A673 (cell line): Measurements from ENCODE around the gene RANBP3. TPM values are rescaled to one million over a fixed set of nuclear protein-coding genes. Genes with fewer than 3 reads are reported as not detected.

Experiments
- BruUV-seq: library from RNA; stranded (reverse); fragments of 400-500 nt; replicated peaks from 2 replicates; lab custom pipeline; 2021; lab: Mats Ljungman, UMichigan
- CTCF ChIA-PET: fragments of 300-600 bp; sonication (Branson Sonifier 250); formaldehyde crosslinking; loops from one replicate; lab custom pipeline; 2022; ENCODE audit warnings: antibody characterized with exemption; lab: Charles Lee
- POLR2A ChIA-PET: fragments of 300-600 bp; sonication (Branson Sonifier 250); formaldehyde crosslinking; loops from one replicate; lab custom pipeline; 2022; ENCODE audit warnings: antibody characterized with exemption; ENCODE audit not compliant: low non-redundant PET; lab: Charles Lee
- DNase-seq: peaks from one replicate; pipeline ENCODE4 v3.0.0-alpha.2; 2015; ENCODE audit warnings: low spot score
- H3K27ac ChIP-seq: fragments of 200-600 bp; sonication (generic); 2 replicates; pipeline ENCODE4 v1.5.1; 2016; ENCODE audit warnings: mixed run types, low read depth, mild to moderate bottlenecking, mixed read lengths, antibody characterized with exemption, low read length; ENCODE audit not compliant: poor library complexity, severe bottlenecking
- H3K27me3 ChIP-seq: fragments of 200-600 bp; sonication (generic); replicated peaks from 2 replicates; pipeline ENCODE4 v1.6.1; 2017; ENCODE audit warnings: mixed run types, low read depth, mild to moderate bottlenecking, mixed read lengths, antibody characterized with exemption, low read length; ENCODE audit not compliant: insufficient read depth, poor library complexity
- H3K36me3 ChIP-seq: fragments of 200-600 bp; sonication (generic); 2 replicates; pipeline ENCODE4 v1.6.1; 2016; ENCODE audit warnings: mixed run types, mild to moderate bottlenecking, mixed read lengths, antibody characterized with exemption, low read length; ENCODE audit not compliant: insufficient read depth, poor library complexity, severe bottlenecking
- H3K4me1 ChIP-seq: fragments of 200-600 bp; sonication (generic); 2 replicates; pipeline ENCODE4 v1.6.1; 2017; ENCODE audit warnings: mixed run types, mild to moderate bottlenecking, mixed read lengths, antibody characterized with exemption, low read length; ENCODE audit not compliant: insufficient read depth, poor library complexity, severe bottlenecking
- H3K4me3 ChIP-seq: fragments of 200-600 bp; sonication (generic); 2 replicates; pipeline ENCODE4 v1.5.1; 2016; ENCODE audit warnings: low read depth, mixed run types, mild to moderate bottlenecking, mixed read lengths, low read length; ENCODE audit not compliant: poor library complexity, severe bottlenecking
- H3K9me3 ChIP-seq: fragments of 200-600 bp; sonication (generic); 2 replicates; pipeline ENCODE4 v1.6.1; 2016; ENCODE audit warnings: mixed run types, low read depth, mild to moderate bottlenecking, mixed read lengths, antibody characterized with exemption, low read length; ENCODE audit not compliant: poor library complexity, severe bottlenecking
- CTCF ChIP-seq: fragments of 300-800, 200-600 bp; sonication (generic); conservative IDR thresholded peaks from 2 replicates; pipeline ENCODE4 v1.5.1; 2017; ENCODE audit warnings: low read depth, mild to moderate bottlenecking, antibody characterized with exemption, low read length, moderate library complexity, mixed read lengths
- EZH2 ChIP-seq: fragments of 200-600 bp; sonication (generic); IDR thresholded peaks from 2 replicates; pipeline ENCODE4 v1.6.1; 2017; ENCODE audit warnings: borderline replicate concordance, low read depth, mild to moderate bottlenecking, mixed read lengths, antibody characterized with exemption, low read length; ENCODE audit not compliant: poor library complexity, severe bottlenecking
- intact Hi-C: fragments of 100-400 bp; cut with micrococcal nuclease; formaldehyde crosslinking; loops from one replicate; pipeline ENCODE4 v1.10.0; 2022; ENCODE audit not compliant: unreplicated experiment
- total RNA-seq: library from RNA; stranded (reverse); gene quantifications from 2 replicates; pipeline ENCODE4 v1.2.3, GENCODE V29; 2021

The RANBP3 gene
- total RNA-seq, 1 experiment from 2014 or later = 130 TPM

GRCh38 chr19:5974721-5975387, 3.1 kb downstream of the RANBP3 start:
- Histone ChIP-seq H3K4me3 (no peak overlapping the region), H3K4me1 (peaks cover 24% of the 10 kb centered on the region), H3K36me3 (peaks cover 12% of the 10 kb centered on the region), H3K27me3 (no peaks in the 10 kb centered on the region), H3K27ac (no peak overlapping the region), H3K9me3 (no peaks in the 10 kb centered on the region)
- intact Hi-C loops = no loop called here
- ChIA-PET POLR2A (no interaction called here), CTCF (no interaction called here)
- no peak for TF ChIP-seq EZH2
- TF ChIP-seq CTCF = no peak
- BruUV-seq = no TSS peak
- no peak for DNase-seq

- DNase-seq = no peak
Measured at GRCh38 chr19:5973867-5974635, 3.9 kb downstream of the RANBP3 start.

GRCh38 chr19:5973376-5973775, 4.6 kb downstream of the RANBP3 start:
- TF ChIP-seq EZH2 (no peak), CTCF (no peak)

More at GRCh38 chr19:5973867-5974635, 3.9 kb downstream of the RANBP3 start:
- H3K27me3 ChIP-seq = no peaks in the 10 kb centered on the region
- H3K36me3 ChIP-seq = peaks cover 12% of the 10 kb centered on the region
- no peak overlapping the region for H3K27ac ChIP-seq
- BruUV-seq = no TSS peak
- TF ChIP-seq EZH2 (no peak), CTCF (no peak)
- no peak overlapping the region for H3K4me3 ChIP-seq
- H3K4me1 ChIP-seq = peaks cover 17% of the 10 kb centered on the region
- ChIA-PET CTCF (no interaction called here), POLR2A (no interaction called here)
- intact Hi-C loops = no loop called here
- H3K9me3 ChIP-seq = no peaks in the 10 kb centered on the region

More at GRCh38 chr19:5973376-5973775, 4.6 kb downstream of the RANBP3 start:
- Histone ChIP-seq H3K4me1 (peaks cover 17% of the 10 kb centered on the region), H3K27me3 (no peaks in the 10 kb centered on the region), H3K4me3 (no peak overlapping the region), H3K9me3 (no peaks in the 10 kb centered on the region), H3K36me3 (peaks cover 12% of the 10 kb centered on the region), H3K27ac (no peak overlapping the region)
- BruUV-seq = no TSS peak
- POLR2A ChIA-PET = no interaction called here
- CTCF ChIA-PET = no interaction called here
- intact Hi-C loops = no loop called here
- no peak for DNase-seq
